Fibroblast of lung (primary cell): ENCODE results near the gene SCAF1.

ENCODE experiments used
- EZH2 ChIP-seq: IDR thresholded peaks from 2 replicates; pipeline ENCODE4 v1.5.1; 2012; ENCODE audit warnings: low read length, control low read depth, mild to moderate bottlenecking; ENCODE audit errors: missing control alignments
- TF ChIP-seq, protein P1 (sequence below), 2 donors: IDR thresholded peaks in 1 of 2; conservative IDR thresholded peaks in 1 of 2; 1 replicate in 1 of 2; 2 replicates in 1 of 2; pipeline ENCODE4 v1.5.1; 2011 to 2012; ENCODE audit warnings: low read length in 2 of 2, control low read depth in 1 of 2, inconsistent platforms in 1 of 2, low read depth in 1 of 2, mild to moderate bottlenecking in 1 of 2

DNA sequence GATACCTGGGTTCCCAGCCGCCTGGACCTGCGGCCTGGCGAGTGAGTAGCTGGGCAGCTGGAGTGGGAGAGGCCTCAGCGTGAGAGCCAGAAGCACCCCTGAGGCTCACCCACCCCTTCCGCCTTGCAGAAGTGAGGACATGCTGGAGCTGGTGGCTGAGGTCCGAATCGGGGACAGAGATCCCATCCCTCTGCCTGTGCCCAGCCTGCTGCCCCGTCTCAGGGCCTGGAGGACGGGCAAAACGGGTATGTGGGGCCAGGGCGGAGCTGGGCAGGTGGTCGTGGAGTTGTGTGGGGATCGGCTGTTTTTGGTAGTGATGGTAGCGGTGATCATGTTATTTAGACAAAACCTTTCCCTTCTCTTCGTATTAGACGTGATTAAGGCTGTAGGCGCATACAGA, 4.6 kb downstream of the SCAF1 start:
- TF ChIP-seq, protein P1, sequence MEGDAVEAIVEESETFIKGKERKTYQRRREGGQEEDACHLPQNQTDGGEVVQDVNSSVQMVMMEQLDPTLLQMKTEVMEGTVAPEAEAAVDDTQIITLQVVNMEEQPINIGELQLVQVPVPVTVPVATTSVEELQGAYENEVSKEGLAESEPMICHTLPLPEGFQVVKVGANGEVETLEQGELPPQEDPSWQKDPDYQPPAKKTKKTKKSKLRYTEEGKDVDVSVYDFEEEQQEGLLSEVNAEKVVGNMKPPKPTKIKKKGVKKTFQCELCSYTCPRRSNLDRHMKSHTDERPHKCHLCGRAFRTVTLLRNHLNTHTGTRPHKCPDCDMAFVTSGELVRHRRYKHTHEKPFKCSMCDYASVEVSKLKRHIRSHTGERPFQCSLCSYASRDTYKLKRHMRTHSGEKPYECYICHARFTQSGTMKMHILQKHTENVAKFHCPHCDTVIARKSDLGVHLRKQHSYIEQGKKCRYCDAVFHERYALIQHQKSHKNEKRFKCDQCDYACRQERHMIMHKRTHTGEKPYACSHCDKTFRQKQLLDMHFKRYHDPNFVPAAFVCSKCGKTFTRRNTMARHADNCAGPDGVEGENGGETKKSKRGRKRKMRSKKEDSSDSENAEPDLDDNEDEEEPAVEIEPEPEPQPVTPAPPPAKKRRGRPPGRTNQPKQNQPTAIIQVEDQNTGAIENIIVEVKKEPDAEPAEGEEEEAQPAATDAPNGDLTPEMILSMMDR (conservative IDR thresholded peaks at IDR 0.05 in 1 of 2, IDR thresholded peaks at IDR 0.05 in 1 of 2; ENCODE audit: low read depth in 1 of 2, low read length in 2 of 2) = no peak
- TF ChIP-seq EZH2 = no peak
